Skin epidermis (tissue), 12 donors: Measurements from ENCODE around the gene TRIML1.
A peak's percentile ranks its signal among the peaks of the same experiment; 100 is the strongest.

Experiments used
- H3K27ac ChIP-seq, 21 experiments: fragments of 200-600 bp; sonication (generic) in 11 of 21; one replicate each; pipeline ENCODE4 v1.5.0; 2020; ENCODE audit warnings: mild to moderate bottlenecking in 3 of 21, inconsistent platforms in 2 of 21, moderate library complexity in 2 of 21
- H3K4me3 ChIP-seq, 7 experiments: fragments of 200-600 bp; sonication (generic) in 2 of 7; one replicate each; pipeline ENCODE4 v1.5.0; 2020; ENCODE audit warnings: inconsistent platforms in 2 of 7, mild to moderate bottlenecking in 2 of 7, moderate library complexity in 1 of 7

Gene TRIML1, protein sequence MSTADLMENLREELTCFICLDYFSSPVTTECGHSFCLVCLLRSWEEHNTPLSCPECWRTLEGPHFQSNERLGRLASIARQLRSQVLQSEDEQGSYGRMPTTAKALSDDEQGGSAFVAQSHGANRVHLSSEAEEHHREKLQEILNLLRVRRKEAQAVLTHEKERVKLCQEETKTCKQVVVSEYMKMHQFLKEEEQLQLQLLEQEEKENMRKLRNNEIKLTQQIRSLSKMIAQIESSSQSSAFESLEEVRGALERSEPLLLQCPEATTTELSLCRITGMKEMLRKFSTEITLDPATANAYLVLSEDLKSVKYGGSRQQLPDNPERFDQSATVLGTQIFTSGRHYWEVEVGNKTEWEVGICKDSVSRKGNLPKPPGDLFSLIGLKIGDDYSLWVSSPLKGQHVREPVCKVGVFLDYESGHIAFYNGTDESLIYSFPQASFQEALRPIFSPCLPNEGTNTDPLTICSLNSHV

GRCh38 chr4:188139141-188139540 is at the start of gene TRIML1:
Gene TRIML1 (plus strand): TSS chr4:188139441. CDS start chr4:188139559, 118 bp downstream.
- Histone ChIP-seq H3K27ac (no peak within 1 kb of the TSS), H3K4me3 (no peak within 1 kb of the TSS)

GRCh38 chr4:188092824-188093223 is 46.4 kb upstream of the TRIML1 start:
- Histone ChIP-seq H3K4me3 (no peak overlapping the region), H3K27ac (no peak overlapping the region)

DNA sequence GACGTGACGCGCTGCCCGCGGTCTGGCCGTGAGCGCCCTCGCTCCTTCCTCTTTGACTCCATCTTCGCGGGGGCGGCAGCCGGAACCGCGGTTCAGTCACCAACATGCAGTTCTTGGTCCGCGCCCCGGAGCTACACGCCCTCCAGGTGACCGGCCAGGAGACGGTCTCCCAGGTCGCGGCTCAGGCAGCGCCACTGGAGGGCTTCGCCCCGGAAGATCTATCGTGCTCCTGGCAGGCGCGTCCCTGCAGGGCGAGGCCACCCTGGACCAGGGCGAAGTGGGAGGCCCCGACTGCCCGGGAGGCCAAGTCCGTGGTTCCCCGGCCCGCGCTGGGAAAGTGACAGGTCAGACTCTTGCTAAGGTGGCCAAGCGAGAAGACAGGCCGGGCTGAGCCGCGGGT is 32.8 kb upstream of the TRIML1 start:
- H3K4me3 ChIP-seq: no peak overlapping the region
- H3K27ac ChIP-seq: no peak overlapping the region

GRCh38 chr4:188107931-188108843 is 31.1 kb upstream of the TRIML1 start:
- H3K27ac ChIP-seq: no peak overlapping the region

DNA sequence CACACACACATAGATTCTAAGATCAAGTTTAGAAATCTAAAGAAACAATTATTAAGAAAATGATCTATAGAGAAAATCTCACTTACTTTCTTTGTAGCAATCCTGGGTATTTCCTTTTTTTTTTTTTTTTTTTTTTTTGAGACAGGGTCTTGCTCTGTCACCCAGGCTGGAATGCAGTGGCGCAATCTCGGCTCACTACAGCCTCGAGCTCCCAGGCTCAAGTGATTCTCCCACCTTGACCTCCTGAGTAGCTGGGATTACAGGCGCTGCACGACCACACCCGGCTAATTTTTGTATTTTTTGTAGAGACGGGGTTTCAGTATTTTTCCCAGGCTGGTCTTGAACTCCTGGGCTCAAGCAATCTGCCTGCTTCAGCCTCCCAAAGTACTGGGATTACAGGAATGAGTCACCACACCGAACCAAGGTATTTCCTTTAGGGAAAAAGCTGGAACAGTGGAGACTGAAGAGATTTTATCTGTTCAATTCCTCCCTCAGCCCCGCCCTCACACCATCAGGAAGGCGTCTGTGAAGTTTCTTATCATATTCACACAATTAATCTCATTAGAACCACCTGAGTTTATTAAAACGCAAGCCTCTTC is 30.0 kb upstream of the TRIML1 start, which contains the start of gene TRIML2:
Gene TRIML2 (minus strand): TSS at position 447 of the 599 bp plus-strand sequence. CDS start 4,235 bp downstream, outside the sequence.
- H3K4me3 ChIP-seq: no peak within 1 kb of the TSS
- no peak within 1 kb of the TSS for H3K27ac ChIP-seq

More at GRCh38 chr4:188107931-188108843, 31.1 kb upstream of the TRIML1 start:
- H3K4me3 ChIP-seq: no peak overlapping the region

GRCh38 chr4:188110036-188110435 is 29.2 kb upstream of the TRIML1 start:
- H3K4me3 ChIP-seq: no peak overlapping the region

GRCh38 chr4:188110741-188111471 is 28.3 kb upstream of the TRIML1 start:
- no peak overlapping the region for H3K4me3 ChIP-seq
- H3K27ac ChIP-seq: no peak overlapping the region

More at GRCh38 chr4:188110036-188110435, 29.2 kb upstream of the TRIML1 start:
- no peak overlapping the region for H3K27ac ChIP-seq

DNA sequence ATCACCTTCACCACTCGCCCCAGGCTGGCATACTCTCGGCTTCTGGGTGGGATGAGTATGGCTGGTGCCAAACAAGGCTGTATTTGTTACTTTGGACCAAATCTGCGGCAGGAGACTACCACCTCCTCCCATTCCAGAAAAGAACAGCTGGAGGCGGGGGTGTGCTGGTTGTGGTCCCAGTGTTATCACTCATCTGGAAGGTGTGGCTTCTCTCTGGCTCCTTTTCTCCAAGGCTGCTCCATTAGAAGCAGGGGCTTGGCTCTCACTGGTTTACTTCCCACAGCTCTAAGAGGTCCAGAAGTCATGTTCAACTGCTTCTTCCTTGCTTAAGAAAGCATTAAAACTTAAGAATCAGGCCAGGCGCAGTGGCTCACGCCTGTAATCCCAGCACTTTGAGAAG is 27.3 kb upstream of the TRIML1 start:
- no peak overlapping the region for H3K4me3 ChIP-seq
- no peak overlapping the region for H3K27ac ChIP-seq

DNA sequence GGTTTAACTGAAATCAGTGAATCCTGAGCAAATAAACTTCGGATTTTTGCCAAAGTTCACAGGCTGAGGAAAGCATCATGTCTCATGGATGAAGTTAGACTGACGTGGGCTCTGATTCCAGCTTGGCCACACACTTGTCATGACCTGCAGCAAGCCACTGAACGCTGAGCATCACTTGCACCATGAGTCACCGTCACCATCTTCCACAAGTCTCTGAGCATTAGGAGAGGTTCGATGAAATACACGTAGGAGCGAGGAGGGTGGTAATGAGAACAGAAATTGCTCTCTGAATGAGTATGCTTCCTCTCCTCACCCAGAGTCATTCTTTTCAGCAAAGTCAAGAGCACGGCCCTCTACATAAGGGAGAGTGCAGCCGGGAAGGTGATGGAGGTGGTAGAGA is 26.1 kb upstream of the TRIML1 start:
- H3K27ac ChIP-seq: peak overlapping the region in 1 of 21 experiments; percentile 16
- no peak overlapping the region for H3K4me3 ChIP-seq

GRCh38 chr4:188117631-188118324 is 21.5 kb upstream of the TRIML1 start:
- Histone ChIP-seq H3K4me3 (no peak overlapping the region), H3K27ac (no peak overlapping the region)

- no peak overlapping the region for H3K4me3 ChIP-seq
- no peak overlapping the region for H3K27ac ChIP-seq
Observed at GRCh38 chr4:188121530-188121929, 17.7 kb upstream of the TRIML1 start.

DNA sequence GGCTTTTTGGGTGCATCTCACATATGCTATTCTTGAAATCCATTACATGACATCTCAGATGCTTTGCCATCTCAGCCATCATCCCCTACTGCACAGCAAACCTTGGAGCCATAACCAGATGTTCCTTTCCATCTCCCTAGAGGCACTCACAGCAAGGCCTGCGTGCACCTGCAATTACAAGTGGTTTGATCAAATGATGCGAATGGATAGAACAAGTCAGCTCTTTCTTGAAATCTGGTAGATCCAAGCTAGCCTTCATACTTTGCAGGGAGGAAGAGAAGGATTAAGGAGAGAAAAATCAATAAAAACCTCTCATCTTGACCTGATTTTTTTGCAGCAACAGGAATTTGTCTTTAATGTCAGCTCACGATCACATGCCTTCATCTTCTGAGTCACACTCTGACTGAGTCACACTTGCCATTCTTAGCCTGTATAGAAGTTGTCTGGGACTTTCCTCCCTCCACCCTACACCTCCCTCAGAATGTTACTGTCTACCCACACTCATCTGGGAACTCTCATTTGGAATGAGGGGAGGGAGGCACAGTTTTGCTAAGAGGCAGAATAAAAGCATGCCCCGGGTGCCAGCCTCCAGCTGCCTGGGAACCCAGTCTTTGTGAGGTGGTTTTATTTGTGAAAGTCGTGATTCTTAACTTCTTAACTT is 11.9 kb upstream of the TRIML1 start:
- H3K27ac ChIP-seq: peak overlapping the region in 6 of 21 experiments; percentile 3 to 63 (median 34)
- no peak overlapping the region for H3K4me3 ChIP-seq

DNA sequence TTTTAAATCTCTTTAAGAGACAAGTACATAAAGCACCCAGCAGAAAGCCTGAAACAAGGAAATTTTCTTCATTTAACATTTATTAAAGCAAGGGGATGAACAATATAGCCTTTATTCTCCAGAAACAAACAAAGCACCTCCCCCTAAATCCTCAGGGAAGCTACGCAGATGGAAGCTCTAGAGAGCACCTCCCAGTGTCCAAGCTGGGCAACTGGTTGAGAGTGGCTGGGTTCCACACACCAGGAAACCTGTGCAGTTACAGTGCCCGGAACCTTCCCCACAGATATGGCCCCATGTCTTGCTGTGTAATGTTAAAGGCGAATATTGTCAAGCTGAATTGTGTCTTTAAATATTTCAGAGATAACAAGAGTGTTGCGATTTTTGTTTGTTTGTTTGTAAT is 8.9 kb upstream of the TRIML1 start:
- Histone ChIP-seq H3K4me3 (no peak overlapping the region), H3K27ac (no peak overlapping the region)

DNA sequence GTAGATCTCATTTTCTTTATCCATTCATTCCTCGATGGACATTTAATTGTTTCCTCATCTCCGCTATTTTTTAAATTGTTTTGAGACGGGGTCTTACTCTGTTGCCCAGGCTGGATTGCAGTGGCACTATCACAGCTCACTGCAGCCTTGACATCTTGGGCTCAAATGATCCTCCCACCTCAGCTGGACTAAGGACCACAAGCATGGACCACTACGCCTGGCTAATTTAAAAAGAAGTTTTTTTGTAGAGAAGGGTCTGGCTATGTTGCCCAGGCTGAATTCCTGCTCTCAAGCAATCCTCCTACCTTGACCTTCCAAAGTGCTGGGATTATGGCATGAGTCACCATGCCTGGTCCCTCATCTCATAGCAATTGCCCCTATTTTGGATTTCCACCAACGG is 7.0 kb upstream of the TRIML1 start:
- H3K4me3 ChIP-seq: no peak overlapping the region
- H3K27ac ChIP-seq: no peak overlapping the region

DNA sequence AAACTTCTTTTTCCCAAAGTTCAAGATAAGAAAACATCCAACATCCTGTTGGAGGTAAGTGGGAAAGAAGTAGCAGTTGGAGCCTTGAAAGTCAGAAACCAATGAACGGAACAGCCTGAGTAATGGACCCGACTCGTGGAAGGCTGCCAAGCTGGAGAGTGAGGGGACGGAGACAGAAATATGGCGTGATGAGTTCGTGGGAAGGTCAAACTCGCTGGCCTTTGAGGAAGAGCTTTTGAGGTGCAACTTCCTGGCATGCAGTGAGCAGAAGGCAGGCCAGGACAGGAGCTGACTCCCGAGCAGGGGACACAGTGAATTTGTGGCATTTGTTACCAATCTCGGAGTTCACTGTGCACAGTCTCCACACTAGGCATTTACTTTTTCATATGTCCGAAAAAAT is 1.0 kb upstream of the TRIML1 start:
- no peak overlapping the region for H3K27ac ChIP-seq
- no peak overlapping the region for H3K4me3 ChIP-seq

- no peak overlapping the region for H3K4me3 ChIP-seq
- H3K27ac ChIP-seq: no peak overlapping the region
Observed at GRCh38 chr4:188139671-188140070, 430 bp downstream of the TRIML1 start.

GRCh38 chr4:188143731-188144130 is 4.5 kb downstream of the TRIML1 start:
- no peak overlapping the region for H3K27ac ChIP-seq
- H3K4me3 ChIP-seq: no peak overlapping the region

DNA sequence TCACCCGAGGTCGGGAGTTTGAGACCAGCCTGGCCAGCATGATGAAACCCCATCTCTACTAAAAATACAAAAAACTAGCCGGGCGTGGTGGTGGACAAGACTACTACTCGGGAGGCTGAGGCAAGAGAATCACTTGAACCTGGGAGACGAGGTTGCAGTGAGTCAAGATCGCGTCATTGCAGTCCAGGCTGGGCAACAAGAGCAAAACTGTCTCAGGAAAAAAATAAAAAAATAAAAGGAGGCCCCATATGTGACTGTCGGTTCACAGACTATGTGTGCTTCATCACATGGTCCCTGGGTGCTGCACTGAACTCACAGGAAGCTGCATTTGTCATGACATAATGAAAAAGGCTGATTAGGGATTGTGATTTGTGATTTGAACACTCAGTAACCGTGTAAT is 6.4 kb downstream of the TRIML1 start:
- H3K27ac ChIP-seq: no peak overlapping the region

More for the DNA sequence above, 6.4 kb downstream of the TRIML1 start:
- H3K4me3 ChIP-seq: no peak overlapping the region
